ENCODE results near the gene GGT6. TPM values are rescaled to one million over a fixed set of nuclear protein-coding genes. Genes with fewer than 3 reads are reported as not detected.

Gene GGT6
- total and polyA plus RNA-seq, 2 of the 13 experiments (the other 11 are each of a cell fraction or from before 2014, with no cell fraction given) = 0.16 to 0.80 TPM

- Histone ChIP-seq H3K4me1 (ENCODE audit: insufficient read depth, low read length) (peaks cover 66% of the 10 kb centered on the region), H3K9me3 (ENCODE audit: low read length) (no peaks in the 10 kb centered on the region), H2AFZ (ENCODE audit: low read length) (no peak overlapping the region), H3K27ac (ENCODE audit: extremely low read length, insufficient read depth, low read length) (no peak overlapping the region), H3K9ac (ENCODE audit: insufficient read depth, low read depth, low read length) (no peak overlapping the region), H3K27me3 (ENCODE audit: control insufficient read depth in 1 of 2, insufficient read depth in 2 of 2, low read length in 2 of 2) (no peaks in the 10 kb centered on the region), H3K4me3 (replicated peaks in 1 of 3; ENCODE audit: insufficient read depth in 1 of 3, low read depth in 2 of 3, low read length in 3 of 3) (no peak overlapping the region), H4K20me1 (ENCODE audit: insufficient read depth, low read length) (no peaks in the 10 kb centered on the region), H3K79me2 (ENCODE audit: insufficient read depth, low read length) (peaks cover 16% of the 10 kb centered on the region), H3K36me3 (replicated peaks in 1 of 2; ENCODE audit: control insufficient read depth in 1 of 2, insufficient read depth in 2 of 2, low read length in 2 of 2) (peaks cover 2 to 9% of the 10 kb centered on the region in 2 experiments; a peak in 3 of 5 replicates), H3K4me2 (ENCODE audit: low read depth, low read length) (no peak overlapping the region)
- WGBS (ENCODE audit: low lambda C conversion rate) = 64% methylated on average over 6 of the region's 6 CpGs
- no peak for DNase-seq (ENCODE audit: low spot score)
- POLR2A ChIA-PET = interaction anchor here (0.8 to 3.2 kb wide), 2 partner anchors 9 to 19 kb away, joined by 3 to 21 read pairs; no protein-coding TSS in a partner anchor
- no peak for FAIRE-seq
- CTCF ChIA-PET (ENCODE audit: low intra/inter-chr PET ratio, low total read pairs) = no interaction called here
- intact Hi-C loops (cut with micrococcal nuclease; ENCODE audit: unreplicated experiment) = no loop called here
- in situ Hi-C loops (cut with HindIII; ENCODE audit: extremely low pct_ligation_motif_present, low pct_unique_long_range_greater_than_20kb) = loop anchor here (10.0 kb wide), 1 partner anchor 337 kb away; the partner anchor contains the start of gene C17orf107
- TF ChIP-seq ZNF883 (CRISPR knock-in tag; IDR thresholded peaks at IDR 0.05; ENCODE audit: not compliant biosample characterization) (no peak), ETS1 (CRISPR knock-in tag; IDR thresholded peaks at IDR 0.05) (no peak), GZF1 (CRISPR knock-in tag; IDR thresholded peaks at IDR 0.05) (no peak), EEA1 (CRISPR knock-in tag; IDR thresholded peaks at IDR 0.05; ENCODE audit: borderline replicate concordance) (no peak), SP2 (CRISPR knock-in tag; IDR thresholded peaks at IDR 0.05) (no peak), SNAPC4 (CRISPR knock-in tag; IDR thresholded peaks at IDR 0.05) (no peak)
- no TSS peak for BruUV-seq (replicated peaks)
- ATAC-seq = no peak
Observed at GRCh38 chr17:4557626-4558346, 2.6 kb downstream of the GGT6 start.
